ENCODE data around the gene SH3BP5. TPM values are rescaled to one million over a fixed set of nuclear protein-coding genes. Genes with fewer than 3 reads are reported as not detected.
"Not testable (repeated sequence)": the region's sequence is repeated elsewhere in the genome, so short reads cannot be mapped to it uniquely, and the experiment has no call there.

SH3BP5 gene
- total and polyA plus RNA-seq, 2 donors (not counting 1 experiment from before 2014, with no cell fraction given): 6.7 to 12.9 TPM

- Histone ChIP-seq H2AFZ (ENCODE audit: low read length) (no peak overlapping the region), H3K36me3 (ENCODE audit: control insufficient read depth, insufficient read depth, low read length) (no peaks in the 10 kb centered on the region), H3K27me3 (ENCODE audit: control insufficient read depth, insufficient read depth, low read length) (no peaks in the 10 kb centered on the region), H4K20me1 (ENCODE audit: control insufficient read depth, extremely low read depth, insufficient read depth, low read length) (no peaks in the 10 kb centered on the region), H3K4me1 (ENCODE audit: control insufficient read depth, extremely low read depth, insufficient read depth, low read length) (no peaks in the 10 kb centered on the region), H3K4me2 (ENCODE audit: extremely low read depth, insufficient read depth, low read length) (no peak overlapping the region), H3K27ac (ENCODE audit: insufficient read depth, low read length) (no peak overlapping the region), H3K9ac (ENCODE audit: insufficient read depth, low read length) (no peak overlapping the region), H3K79me2 (ENCODE audit: control insufficient read depth, insufficient read depth, low read length) (no peaks in the 10 kb centered on the region), H3K4me3 (replicated peaks in 1 of 4; ENCODE audit: control extremely low read depth in 1 of 4, insufficient read depth in 1 of 4, low read depth in 3 of 4, low read length in 4 of 4) (no peak overlapping the region), H3K9me3 (ENCODE audit: control insufficient read depth, insufficient read depth, low read depth, low read length) (no peaks in the 10 kb centered on the region)
- no peak for DNase-seq (ENCODE audit: low read depth in 2 of 2)
- TF ChIP-seq, protein P1, sequence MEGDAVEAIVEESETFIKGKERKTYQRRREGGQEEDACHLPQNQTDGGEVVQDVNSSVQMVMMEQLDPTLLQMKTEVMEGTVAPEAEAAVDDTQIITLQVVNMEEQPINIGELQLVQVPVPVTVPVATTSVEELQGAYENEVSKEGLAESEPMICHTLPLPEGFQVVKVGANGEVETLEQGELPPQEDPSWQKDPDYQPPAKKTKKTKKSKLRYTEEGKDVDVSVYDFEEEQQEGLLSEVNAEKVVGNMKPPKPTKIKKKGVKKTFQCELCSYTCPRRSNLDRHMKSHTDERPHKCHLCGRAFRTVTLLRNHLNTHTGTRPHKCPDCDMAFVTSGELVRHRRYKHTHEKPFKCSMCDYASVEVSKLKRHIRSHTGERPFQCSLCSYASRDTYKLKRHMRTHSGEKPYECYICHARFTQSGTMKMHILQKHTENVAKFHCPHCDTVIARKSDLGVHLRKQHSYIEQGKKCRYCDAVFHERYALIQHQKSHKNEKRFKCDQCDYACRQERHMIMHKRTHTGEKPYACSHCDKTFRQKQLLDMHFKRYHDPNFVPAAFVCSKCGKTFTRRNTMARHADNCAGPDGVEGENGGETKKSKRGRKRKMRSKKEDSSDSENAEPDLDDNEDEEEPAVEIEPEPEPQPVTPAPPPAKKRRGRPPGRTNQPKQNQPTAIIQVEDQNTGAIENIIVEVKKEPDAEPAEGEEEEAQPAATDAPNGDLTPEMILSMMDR (conservative IDR thresholded peaks at IDR 0.05 in 1 of 2, IDR thresholded peaks at IDR 0.05 in 1 of 2; ENCODE audit: low read depth in 1 of 2, low read length in 2 of 2): no peak
- TF ChIP-seq EZH2 (IDR thresholded peaks at IDR 0.05; ENCODE audit: low read length, missing control alignments): no peak
These were observed 17.8 kb upstream of the SH3BP5 start for GRCh38 chr3:15350141-15350540.

GRCh38 chr3:15349438-15349837, 17.1 kb upstream of the SH3BP5 start:
- not testable (repeated sequence) for H3K4me2 ChIP-seq (ENCODE audit: extremely low read depth, insufficient read depth, low read length); H3K79me2 ChIP-seq (ENCODE audit: control insufficient read depth, insufficient read depth, low read length); H3K4me3 ChIP-seq (replicated peaks in 1 of 4; ENCODE audit: control extremely low read depth in 1 of 4, insufficient read depth in 1 of 4, low read depth in 3 of 4, low read length in 4 of 4); H3K9me3 ChIP-seq (ENCODE audit: control insufficient read depth, insufficient read depth, low read depth, low read length); H3K36me3 ChIP-seq (ENCODE audit: control insufficient read depth, insufficient read depth, low read length); H3K9ac ChIP-seq (ENCODE audit: insufficient read depth, low read length); DNase-seq (ENCODE audit: low read depth in 2 of 2); H4K20me1 ChIP-seq (ENCODE audit: control insufficient read depth, extremely low read depth, insufficient read depth, low read length); H3K27me3 ChIP-seq (ENCODE audit: control insufficient read depth, insufficient read depth, low read length); H3K27ac ChIP-seq (ENCODE audit: insufficient read depth, low read length); H3K4me1 ChIP-seq (ENCODE audit: control insufficient read depth, extremely low read depth, insufficient read depth, low read length); H2AFZ ChIP-seq (ENCODE audit: low read length)

GRCh38 chr3:15348246-15348645, 15.9 kb upstream of the SH3BP5 start:
- peaks cover 2% of the 10 kb centered on the region for H3K27me3 ChIP-seq (ENCODE audit: control insufficient read depth, insufficient read depth, low read length)
- no peaks in the 10 kb centered on the region for H3K9me3 ChIP-seq (ENCODE audit: control insufficient read depth, insufficient read depth, low read depth, low read length)
- H3K4me3 ChIP-seq (replicated peaks in 1 of 4; ENCODE audit: control extremely low read depth in 1 of 4, insufficient read depth in 1 of 4, low read depth in 3 of 4, low read length in 4 of 4): no peak overlapping the region
- no peak for TF ChIP-seq EZH2 (IDR thresholded peaks at IDR 0.05; ENCODE audit: low read length, missing control alignments)
- TF ChIP-seq, protein P1 (conservative IDR thresholded peaks at IDR 0.05 in 1 of 2, IDR thresholded peaks at IDR 0.05 in 1 of 2; ENCODE audit: low read depth in 1 of 2, low read length in 2 of 2): no peak
- H4K20me1 ChIP-seq (ENCODE audit: control insufficient read depth, extremely low read depth, insufficient read depth, low read length): no peaks in the 10 kb centered on the region
- H3K4me1 ChIP-seq (ENCODE audit: control insufficient read depth, extremely low read depth, insufficient read depth, low read length): no peaks in the 10 kb centered on the region
- H3K4me2 ChIP-seq (ENCODE audit: extremely low read depth, insufficient read depth, low read length): no peak overlapping the region
- no peak overlapping the region for H3K9ac ChIP-seq (ENCODE audit: insufficient read depth, low read length)
- H2AFZ ChIP-seq (ENCODE audit: low read length): no peak overlapping the region
- no peaks in the 10 kb centered on the region for H3K36me3 ChIP-seq (ENCODE audit: control insufficient read depth, insufficient read depth, low read length)
- no peaks in the 10 kb centered on the region for H3K79me2 ChIP-seq (ENCODE audit: control insufficient read depth, insufficient read depth, low read length)
- DNase-seq (ENCODE audit: low read depth in 2 of 2): no peak
- H3K27ac ChIP-seq (ENCODE audit: insufficient read depth, low read length): no peak overlapping the region

Measured in fibroblast of lung (primary cell).